GM21367 (cell line): ENCODE measurements around the gene ADGRD2.

ENCODE experiments used
- ATAC-seq: cut with Tn5 transposase; IDR thresholded peaks from one replicate; pipeline ENCODE4 v1.9.1; 2021; ENCODE audit not compliant: unreplicated experiment

Gene ADGRD2

DNA sequence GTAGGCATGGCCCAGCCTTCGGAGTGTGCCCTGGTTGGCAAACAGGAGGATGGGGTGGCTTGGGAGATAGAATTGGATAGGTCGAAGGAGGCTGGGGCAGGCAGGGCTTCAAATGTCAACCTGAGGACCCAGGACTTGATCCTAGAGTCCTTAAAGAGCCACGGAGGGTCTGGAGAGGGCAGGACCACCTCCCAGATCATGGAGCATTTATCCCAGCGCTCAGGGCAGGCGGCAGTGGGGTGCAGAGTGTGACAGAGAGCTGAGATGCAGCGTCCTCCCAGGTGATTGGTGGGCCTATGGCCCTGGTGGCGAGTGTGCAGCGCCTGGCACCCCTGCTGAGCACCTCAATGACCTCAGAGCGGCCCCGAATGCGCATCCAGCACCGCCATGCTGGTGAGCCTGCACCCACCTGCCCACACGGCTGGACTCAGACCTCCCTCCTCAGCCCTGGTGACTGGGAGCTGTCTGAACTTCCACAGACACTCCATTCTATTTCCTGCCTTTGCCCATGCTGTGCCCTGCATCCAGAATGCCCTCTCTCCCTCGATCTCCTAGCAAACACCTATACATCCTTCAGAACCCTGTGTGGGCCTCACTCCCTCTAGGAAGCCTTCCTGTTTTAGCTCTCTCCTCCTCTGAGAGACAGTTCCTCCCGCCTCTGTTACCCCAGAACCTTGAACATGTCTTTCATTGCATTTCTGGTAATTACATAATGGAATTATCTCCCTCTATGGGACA lies 6.3 kb downstream of the ADGRD2 start:
- ATAC-seq: no peak

DNA sequence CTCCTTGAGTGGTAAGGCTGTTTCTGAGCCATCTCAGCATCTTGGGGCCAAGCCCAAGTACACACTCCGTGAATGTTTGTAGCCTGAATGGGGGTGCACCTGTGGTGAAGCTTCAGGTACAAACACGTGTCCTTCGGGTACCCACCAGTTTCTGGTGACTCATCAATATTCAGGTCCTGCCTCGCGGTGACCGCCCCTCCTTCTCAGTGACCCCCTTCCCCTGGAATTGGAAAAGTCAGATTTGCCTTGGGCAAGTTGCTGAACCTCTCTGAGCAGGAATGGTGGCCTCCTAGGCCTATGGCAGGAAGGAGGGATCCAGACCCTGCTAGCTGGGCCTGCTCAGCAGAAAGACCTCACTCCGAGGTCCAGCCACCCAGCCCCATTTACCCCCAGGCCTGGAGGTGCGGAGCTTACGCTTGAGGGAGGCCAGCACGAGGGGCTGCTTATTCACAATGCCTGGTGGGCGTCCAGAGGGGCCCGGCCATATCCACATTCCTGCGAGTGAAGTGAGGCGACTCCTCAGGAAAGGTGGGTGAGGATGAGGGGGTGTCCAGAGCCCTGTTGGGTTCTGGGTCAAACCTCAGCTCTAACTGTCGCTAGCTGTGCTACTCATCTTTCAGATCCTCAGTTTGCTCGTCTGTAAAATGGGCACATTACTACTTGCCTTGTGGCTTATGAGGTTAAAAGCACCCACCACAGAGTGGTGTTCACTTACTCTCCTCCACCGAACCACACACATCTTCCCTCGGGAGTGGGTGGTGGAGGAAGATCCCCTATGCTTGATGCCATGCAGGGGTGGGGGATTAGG lies 7.0 kb downstream of the ADGRD2 start:
- no peak for ATAC-seq

DNA sequence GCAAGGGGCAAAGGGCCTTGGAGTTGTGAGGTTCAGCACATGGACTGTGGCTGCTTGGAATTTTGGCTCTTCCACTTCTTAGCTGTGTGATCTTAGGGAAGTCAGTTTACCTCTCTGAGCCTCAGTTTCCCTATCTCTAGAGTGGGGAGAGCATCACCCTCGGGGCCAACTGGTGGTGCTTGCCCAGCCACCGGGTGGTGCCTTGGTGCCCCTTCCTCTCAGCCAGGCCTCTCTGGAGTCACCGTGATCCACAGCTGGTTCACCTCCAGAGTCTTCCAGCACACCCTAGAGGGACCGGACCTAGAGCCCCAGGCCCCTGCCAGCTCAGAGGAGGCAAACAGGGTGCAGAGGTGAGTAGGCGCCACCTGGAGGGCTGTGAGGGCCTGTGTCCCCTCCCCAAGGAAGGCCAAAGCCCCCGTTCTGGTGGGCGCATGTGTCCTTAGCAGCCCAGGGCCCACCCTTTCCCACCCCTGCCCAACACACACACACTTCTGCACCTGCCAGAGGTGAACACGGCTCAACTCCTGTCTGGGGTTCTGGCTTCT lies 7.7 kb downstream of the ADGRD2 start:
- ATAC-seq: no peak

DNA sequence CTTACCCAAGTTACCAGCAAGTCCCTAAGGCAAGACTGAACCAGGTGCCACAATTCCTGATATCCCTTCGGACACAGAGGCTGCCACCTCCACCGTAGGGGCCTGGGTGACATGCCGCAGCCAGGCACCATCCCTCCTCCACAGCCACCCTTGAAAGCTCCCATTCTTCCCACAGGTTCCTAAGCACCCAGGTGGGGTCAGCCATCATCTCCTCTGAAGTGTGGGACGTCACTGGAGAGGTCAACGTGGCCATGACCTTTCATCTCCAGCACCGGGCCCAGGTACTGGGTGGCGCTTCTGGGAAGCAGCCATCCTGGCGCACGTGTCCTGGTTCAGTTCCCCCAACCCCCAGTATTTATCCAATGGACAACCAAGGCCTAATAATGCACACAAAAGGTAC lies 8.2 kb downstream of the ADGRD2 start:
- no peak for ATAC-seq

DNA sequence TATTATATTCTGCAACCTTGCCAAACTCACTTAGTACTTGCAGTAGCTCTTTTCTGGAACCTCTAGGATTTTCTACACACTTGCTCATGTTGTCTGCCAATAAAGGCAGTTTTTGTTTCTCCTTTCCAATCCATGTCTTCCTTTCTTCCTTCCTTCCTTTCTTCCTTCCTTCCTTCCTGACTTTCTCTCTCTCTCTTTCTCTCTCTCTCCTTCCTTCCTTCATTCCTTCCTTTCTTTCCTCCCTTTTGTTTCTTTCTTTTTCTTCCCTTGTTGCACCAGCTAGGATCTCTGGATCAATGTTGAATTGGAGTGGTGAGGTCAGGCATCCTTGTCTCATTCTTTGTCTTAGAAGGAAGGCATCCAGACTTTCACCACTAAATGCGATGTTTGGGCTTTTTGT lies 12.5 kb downstream of the ADGRD2 start:
- no peak for ATAC-seq

DNA sequence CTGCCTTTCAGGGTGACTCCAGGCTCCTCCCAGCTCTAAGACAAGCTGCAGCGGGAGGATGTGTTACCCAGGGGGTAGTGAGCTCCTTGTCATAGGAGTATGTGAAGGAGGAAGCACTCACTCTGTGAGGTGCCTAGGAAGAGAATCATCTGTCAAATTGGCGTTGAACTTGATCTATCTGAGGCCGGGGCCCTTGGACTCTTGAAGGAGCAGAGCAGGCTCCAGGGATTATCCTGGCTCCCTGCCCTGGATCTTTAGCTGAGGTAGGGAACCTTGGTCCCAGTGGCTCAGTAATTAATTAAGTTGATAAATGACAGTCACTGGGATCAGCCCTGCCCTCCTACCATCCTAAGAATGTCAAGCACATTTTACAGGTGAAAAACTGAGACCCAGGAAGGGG lies 15.5 kb downstream of the ADGRD2 start:
- no peak for ATAC-seq

DNA sequence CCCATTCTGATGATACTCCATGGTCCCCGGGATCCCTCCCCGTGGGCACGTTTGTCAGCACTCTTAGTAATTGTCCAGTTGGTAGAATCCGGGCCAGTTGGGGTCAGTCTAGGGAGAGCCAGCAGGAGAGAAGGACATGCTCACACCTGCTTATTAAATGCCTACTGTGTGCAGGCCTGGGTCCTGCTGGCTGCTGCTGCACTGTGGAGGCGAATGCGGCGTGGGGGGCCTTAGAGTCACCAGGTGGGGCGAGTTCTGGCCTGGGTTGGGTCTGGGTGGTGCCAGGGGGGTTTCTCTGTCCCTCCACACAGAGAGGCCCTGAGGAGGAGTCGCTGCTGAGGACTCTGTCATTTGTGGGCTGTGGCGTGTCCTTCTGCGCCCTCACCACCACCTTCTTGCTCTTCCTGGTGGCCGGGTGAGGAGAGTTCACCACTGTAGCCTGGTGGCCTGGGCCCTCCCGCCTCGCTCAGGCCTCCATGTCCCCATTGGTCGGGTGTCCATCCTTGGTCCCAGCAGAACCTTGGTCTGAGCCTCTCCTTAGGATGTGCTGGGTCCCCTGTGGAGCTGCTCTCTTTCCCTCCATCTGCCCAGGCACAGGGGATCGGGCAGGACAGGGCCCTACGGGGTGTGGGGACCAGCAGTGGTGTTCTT lies 17.3 kb downstream of the ADGRD2 start:
- ATAC-seq: no peak

DNA sequence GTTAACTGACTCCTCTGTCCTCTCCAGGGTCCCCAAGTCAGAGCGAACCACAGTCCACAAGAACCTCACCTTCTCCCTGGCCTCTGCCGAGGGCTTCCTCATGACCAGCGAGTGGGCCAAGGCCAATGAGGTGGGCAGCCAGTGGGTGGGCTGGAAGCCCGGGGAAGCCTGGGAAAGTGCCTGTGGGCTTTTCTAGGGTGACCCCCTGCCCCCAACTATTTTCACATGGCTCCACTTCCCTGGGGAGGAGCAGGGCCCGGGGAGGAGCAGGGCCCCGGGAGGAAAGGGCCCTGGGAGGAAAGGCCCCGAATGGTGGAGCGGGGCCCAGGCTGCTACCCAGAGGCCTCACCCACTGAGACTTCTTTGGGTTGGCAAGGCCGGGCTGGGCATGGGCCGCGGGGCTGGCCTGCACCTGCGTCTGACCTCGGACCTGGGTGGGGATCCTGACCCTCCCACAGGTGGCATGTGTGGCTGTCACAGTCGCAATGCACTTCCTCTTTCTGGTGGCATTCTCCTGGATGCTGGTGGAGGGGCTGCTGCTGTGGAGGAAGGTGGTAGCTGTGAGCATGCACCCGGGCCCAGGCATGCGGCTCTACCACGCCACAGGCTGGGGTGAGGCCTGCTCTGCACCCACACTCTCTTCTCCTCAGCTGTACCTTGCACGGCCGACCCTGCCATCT lies 17.9 kb downstream of the ADGRD2 start:
- no peak for ATAC-seq

DNA sequence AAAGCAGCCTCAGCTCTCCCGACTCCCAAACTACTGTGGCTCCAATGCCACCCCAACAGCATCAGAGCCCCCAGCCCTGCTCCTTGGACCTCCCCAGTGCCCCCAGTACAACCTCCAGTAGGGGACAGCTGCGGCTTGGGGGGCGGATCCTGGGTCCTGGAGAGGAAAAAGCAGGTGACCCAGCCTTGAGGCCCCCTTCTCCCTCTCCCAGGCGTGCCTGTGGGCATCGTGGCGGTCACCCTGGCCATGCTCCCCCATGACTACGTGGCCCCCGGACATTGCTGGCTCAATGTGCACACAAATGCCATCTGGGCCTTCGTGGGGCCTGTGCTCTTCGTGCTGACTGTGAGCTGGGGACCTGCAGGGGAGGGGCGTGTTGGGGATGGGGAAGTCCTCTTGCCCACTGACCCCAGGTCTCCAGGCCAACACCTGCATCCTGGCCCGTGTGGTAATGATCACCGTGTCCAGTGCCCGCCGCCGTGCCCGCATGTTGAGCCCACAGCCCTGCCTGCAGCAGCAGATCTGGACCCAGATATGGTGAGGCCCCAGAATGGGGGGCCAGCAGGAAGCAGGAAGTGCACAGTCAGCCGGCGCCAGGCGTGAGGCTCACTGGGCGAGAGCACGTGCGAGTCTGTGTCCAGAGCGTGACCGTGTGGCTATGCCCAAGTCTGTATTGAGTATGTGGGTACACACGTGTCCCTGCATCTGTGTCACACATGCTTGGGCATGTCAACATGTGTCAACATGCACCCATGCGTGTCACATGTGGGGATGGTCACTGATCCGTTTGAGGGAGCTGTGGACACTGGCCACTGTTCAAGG lies 19.0 kb downstream of the ADGRD2 start:
- no peak for ATAC-seq

DNA sequence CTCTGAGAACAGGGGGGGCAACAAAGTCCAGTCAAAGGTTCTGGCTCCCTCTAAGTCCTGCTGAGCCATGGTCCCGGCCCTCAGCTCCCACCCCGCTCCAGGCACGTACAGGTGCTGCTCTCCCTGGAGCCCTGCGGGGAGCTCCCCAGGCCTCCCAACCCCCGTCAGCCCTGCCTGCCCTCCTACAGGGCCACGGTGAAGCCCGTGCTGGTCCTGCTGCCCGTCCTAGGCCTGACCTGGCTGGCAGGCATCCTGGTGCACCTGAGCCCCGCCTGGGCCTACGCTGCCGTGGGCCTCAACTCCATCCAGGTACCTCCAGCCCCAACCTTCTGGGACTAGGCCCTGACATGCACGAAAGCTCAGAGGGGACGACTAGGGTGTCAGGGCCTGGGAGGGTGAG lies 20.1 kb downstream of the ADGRD2 start:
- no peak for ATAC-seq

DNA sequence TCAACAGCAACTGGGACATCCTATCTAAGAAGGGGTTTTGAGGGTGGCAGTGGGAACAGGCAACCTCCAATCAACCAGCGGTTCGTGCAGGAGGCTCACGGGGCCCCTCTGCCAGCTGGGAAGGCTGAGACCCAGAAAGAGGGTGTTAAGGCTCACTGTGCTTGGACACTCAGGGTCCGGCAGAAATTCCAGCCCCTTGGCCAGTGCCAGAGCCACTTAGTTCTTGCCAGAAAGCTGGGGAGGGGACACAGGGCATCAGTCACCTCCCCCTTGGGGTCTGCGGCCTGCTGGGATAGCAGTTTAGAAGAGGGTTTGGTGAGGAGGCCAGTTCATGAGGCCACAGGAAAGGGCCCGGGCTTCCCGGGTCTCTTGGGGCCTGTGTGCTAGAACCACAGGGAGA lies 20.5 kb downstream of the ADGRD2 start:
- ATAC-seq: no peak

DNA sequence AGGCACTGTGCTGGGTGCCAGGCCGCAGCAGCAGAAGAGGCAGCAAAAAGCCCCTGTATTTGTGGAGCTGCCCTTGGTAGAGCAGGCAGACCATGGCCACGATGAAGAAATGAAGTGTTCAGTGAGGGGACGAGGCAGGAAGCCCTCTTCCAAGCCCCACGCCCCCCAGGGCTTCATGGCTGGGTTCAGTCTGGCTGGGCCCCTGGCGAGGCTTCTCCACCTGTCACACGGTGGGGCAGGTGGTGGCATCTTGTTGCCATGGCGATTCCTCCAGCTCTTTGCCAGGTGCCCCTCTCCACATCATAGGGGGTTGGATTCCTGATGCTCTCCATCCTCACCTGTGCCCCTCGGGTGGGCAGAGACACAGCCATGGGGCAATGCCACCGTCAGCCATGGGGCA lies 21.5 kb downstream of the ADGRD2 start:
- ATAC-seq: no peak

DNA sequence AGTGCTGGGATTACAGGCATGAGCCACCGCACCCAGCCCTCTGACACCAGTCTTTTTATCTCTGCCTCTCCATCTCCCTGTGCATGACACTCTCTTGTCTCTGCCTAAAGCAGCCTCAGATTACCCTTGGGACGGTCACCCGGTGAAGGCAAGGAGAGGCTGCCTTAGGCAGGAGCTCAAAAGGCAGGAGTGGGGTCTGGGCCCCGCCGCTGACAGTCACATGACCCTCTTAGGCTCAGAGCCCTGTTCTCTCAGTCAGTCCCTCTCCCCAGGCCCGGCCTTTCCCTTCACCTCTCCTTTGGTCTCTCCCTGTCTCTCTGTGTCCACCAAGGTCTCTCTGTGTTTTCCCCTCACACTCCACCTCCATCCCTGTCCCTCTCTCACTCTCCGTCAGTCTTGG lies 22.5 kb downstream of the ADGRD2 start:
- no peak for ATAC-seq

DNA sequence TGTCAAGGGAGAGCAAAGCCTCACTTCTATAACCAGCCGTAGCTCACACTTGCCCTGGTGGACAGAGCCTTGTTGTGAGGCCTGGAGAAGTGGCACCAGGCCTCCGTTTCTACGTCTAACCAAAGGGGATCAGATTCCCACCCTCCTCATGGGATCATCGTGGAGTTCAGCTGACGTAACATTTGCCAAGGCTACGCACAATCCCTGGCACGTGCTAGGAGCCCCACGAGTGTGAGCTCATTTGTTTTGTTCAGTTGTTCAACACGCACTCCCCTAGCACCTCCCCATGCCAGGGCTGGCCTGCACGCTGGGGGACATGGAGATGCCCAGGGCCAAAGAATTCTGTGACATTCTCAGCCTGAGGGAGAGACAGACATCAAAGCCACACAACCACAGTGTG lies 23.1 kb downstream of the ADGRD2 start:
- no peak for ATAC-seq

DNA sequence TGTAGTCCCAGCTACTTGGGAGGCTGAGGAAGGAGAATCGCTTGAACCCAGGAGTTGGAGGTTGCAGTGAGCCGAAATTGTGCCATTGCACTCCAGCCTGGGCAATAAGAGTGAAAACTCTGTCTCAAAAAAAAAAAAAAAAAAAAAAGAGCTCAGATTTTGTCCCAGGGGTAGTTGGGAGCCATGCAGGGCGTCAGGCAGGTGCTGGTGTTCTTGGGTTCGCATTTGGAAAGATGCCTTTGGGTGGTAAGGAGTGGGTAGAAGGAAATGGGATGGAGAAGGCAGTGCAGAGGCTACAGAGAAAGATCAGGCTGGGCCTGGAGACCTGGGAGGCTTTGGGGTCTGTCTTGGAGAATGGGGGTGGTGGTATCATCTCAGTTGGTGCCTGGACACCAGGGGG lies 23.9 kb downstream of the ADGRD2 start:
- no peak for ATAC-seq

DNA sequence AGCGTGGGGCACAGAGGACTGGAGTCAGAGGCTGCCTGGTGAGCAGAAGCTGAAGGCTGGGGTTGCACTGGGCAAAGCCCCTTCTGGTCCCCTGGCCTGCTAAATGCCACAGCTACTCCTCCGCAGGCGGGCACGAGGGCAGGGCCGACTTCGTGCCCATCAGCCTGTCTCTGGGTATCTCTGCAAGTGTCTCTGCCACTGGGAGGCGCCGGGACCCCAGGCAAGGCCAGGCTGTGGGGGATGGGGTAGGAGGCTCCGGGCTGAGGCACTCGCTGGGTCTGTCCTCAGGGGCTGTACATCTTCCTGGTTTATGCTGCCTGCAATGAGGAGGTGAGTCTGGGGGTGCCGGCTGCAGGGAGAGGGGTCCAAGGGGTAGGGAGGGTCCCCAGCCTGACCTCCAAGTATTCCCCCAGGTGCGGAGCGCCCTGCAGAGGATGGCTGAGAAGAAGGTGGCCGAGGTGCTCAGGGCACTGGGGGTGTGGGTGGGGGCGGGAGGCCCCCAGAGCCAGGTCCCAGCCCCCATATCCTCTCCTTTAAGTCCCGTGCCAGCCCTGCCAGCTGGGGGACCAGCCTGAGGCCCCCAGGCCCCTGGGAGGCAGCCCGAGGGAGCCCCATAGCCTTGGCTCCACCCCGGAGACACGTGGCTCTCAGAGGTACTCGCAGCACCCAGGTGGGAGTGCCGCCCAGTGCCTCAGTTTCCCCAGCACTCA lies 25.1 kb downstream of the ADGRD2 start:
- no peak for ATAC-seq

DNA sequence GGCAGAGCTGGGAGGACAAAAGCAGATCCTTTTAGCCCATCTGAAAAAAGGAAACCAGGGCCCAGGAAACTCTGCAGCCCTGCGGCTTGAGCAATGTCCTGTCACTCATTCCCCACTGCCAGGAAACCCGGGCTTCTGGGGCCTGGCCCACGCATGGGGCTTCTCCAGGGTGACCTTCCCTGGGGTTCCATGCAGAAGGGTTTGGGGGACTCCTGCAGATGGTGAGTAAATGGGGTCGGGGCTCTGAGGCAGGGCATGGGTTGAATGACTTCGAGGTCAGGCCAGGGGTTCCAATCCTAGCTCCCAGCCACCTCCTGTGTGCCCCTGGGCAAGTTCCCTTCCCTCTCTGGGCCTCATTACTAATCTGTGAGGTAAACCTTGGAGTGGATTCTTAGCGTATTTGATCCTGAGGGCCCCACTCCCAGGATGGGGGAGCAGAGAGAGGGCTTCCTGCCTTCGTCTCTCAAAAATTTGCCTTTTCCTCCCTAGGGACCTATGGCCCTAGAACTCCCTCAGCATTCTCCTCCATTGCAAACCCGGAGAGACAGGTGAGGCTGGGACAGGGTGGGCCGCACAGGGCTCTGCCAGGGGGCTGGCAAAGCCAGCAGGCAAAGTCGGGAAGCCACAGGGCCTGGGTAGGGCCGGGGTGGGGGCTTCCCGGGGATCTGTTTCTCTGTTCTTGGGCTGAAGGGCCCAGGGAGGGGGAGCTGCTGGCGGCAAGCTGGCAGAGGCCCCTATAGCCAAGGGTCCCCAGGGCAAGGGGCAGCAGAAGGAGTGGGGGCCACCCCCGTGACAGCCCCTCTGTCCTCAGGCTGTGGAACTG lies 25.8 kb downstream of the ADGRD2 start:
- no peak for ATAC-seq

DNA sequence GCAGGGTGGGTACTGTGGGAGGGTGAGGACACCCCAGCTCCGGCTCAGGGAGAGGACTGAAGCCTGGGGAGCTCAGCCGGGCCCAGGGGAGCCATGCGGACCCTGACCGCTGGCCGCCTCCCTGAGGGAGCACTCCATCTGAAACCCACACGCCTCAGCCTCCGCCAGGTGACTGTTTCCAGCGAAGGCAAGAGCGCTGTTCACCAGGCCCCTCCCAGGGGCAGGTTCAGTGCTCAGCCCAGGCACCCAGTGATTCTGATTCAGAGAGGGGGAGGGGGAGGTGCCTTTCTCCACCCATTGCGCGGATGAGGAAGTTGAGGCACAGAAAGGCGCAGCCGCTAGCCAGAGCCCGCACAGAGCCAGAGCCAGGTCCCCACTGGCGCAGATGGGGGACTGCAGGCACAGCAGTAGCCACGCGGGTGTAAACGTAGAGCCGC lies 27.0 kb downstream of the ADGRD2 start:
- ATAC-seq: no peak
